RWPE1 (cell line): Measurements from ENCODE around the gene METTL3.

ENCODE experiments used
- CTCF ChIA-PET: fragments of 350-600 bp; sonication (Branson Sonifier 250); formaldehyde crosslinking; extraction: SDS; loops from one replicate; lab custom pipeline; 2021; lab: Yijun Ruan, JAX
- POLR2A ChIA-PET: fragments of 400-600 bp; formaldehyde crosslinking; extraction: SDS; loops from one replicate; lab custom pipeline; 2020; ENCODE audit warnings: antibody characterized with exemption; ENCODE audit not compliant: low non-redundant PET; lab: Yijun Ruan, JAX
- DNase-seq: peaks from one replicate; pipeline ENCODE4 v3.0.0; 2012; ENCODE audit warnings: low spot score
- H3K27ac ChIP-seq: fragments of 450-650 bp; 2 replicates; pipeline ENCODE4 v1.5.1; 2017
- CTCF ChIP-seq: fragments of 450-650 bp; conservative IDR thresholded peaks from 2 replicates; pipeline ENCODE4 v1.5.1; 2017; ENCODE audit warnings: low read depth, mild to moderate bottlenecking

Gene METTL3

GRCh38 chr14:21467616-21468015 is 43.5 kb downstream of the METTL3 start:
- DNase-seq: no peak
- POLR2A ChIA-PET: no interaction called here
- CTCF ChIA-PET: no interaction called here
- TF ChIP-seq CTCF: no peak
- no peak overlapping the region for H3K27ac ChIP-seq

GRCh38 chr14:21455912-21456667 is 55.0 kb downstream of the METTL3 start, which contains the start of gene CHD8:
CHD8 (minus strand) TSS chr14:21456123; CDS start chr14:21431643, 24,480 bp downstream.
- H3K27ac ChIP-seq: peak within 1 kb of the TSS; percentile 89
- DNase-seq: peak; percentile 99
- ChIA-PET CTCF (interaction anchor here (0.6 to 2.2 kb wide), 6 partner anchors 9 to 1234 kb away, joined by 3 to 7 read pairs (median 4); no protein-coding TSS in a partner anchor), POLR2A (interaction anchor here (0.6 to 1.0 kb wide), 4 partner anchors 10 to 22 kb away, joined by 3 to 5 read pairs (median 4); no protein-coding TSS in a partner anchor)
- peak; percentile 77 for TF ChIP-seq CTCF

- POLR2A ChIA-PET: interaction anchor here (0.7 to 1.0 kb wide), 2 partner anchors 9 to 43 kb away, joined by 3 read pairs; no protein-coding TSS in a partner anchor
- peak overlapping the region; percentile 89 for H3K27ac ChIP-seq
- no peak for DNase-seq
- CTCF ChIA-PET: interaction anchor here (0.6 to 2.2 kb wide), 4 partner anchors 9 to 74 kb away, joined by 3 to 7 read pairs (median 4); no protein-coding TSS in a partner anchor
- TF ChIP-seq CTCF: no peak
These were observed 55.6 kb downstream of the METTL3 start for GRCh38 chr14:21455592-21455911.

- peak; percentile 16 for DNase-seq
- no peak for TF ChIP-seq CTCF
- ChIA-PET CTCF (interaction anchor here (0.6 to 2.2 kb wide), 2 partner anchors 9 to 18 kb away, joined by 3 to 7 read pairs; no protein-coding TSS in a partner anchor), POLR2A (interaction anchor here (0.7 to 1.0 kb wide), 2 partner anchors 8 to 43 kb away, joined by 3 read pairs; no protein-coding TSS in a partner anchor)
- H3K27ac ChIP-seq: peak overlapping the region; percentile 89
These were observed 56.1 kb downstream of the METTL3 start for GRCh38 chr14:21454843-21455544.

- ChIA-PET POLR2A (no interaction called here), CTCF (no interaction called here)
- no peak overlapping the region for H3K27ac ChIP-seq
- no peak for TF ChIP-seq CTCF
- DNase-seq: no peak
These were observed 61.3 kb downstream of the METTL3 start for GRCh38 chr14:21449899-21450216.
